Neural progenitor cell (in vitro differentiated cells): ENCODE results near the gene UBR3.

Source experiments
- EZH2 ChIP-seq: fragments of 200-600 bp; sonication (generic); IDR thresholded peaks from 2 replicates; pipeline ENCODE4 v1.6.1; 2017; ENCODE audit warnings: antibody characterized with exemption, mild to moderate bottlenecking, moderate library complexity
- EZH2phosphoT487 ChIP-seq: fragments of 200-600 bp; sonication (generic); IDR thresholded peaks from 2 replicates; pipeline ENCODE4 v1.6.1; 2017; ENCODE audit warnings: antibody characterized with exemption
- TF ChIP-seq, protein P1 (sequence below): fragments of 200-600 bp; sonication (generic); IDR thresholded peaks from 2 replicates; pipeline ENCODE4 v1.5.1; 2017; ENCODE audit warnings: antibody characterized with exemption, mild to moderate bottlenecking

DNA sequence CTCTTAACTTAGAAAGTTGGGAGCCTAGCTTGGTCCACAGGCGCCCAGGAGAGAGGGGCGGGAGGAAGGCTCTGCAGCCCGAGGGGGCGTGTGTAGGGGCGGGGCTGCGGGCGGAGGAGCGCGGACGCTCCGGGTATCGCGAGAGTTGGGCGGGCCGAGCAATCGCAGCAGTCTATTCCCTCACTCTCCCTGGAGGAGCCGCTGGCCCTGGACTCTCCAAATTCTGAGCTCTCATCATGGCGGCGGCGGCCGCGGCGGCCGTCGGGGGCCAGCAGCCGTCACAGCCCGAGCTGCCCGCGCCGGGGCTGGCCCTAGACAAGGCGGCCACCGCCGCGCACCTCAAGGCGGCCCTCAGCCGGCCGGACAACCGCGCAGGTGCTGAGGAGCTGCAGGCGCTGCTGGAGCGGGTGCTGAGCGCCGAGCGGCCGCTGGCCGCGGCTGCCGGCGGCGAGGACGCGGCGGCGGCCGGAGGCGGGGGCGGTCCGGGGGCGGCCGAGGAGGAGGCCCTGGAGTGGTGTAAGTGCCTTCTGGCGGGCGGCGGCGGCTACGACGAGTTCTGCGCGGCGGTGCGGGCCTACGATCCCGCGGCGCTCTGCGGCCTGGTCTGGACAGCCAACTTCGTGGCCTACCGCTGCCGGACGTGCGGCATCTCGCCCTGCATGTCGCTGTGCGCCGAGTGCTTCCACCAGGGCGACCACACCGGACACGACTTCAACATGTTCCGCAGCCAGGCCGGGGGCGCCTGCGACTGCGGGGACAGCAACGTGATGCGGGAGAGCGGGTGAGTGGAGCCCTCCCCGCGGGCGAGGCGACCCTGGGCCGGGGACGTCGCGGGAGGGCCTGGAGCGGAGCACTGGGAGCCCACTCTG lies at the start of gene UBR3:
- TF ChIP-seq, protein P1, sequence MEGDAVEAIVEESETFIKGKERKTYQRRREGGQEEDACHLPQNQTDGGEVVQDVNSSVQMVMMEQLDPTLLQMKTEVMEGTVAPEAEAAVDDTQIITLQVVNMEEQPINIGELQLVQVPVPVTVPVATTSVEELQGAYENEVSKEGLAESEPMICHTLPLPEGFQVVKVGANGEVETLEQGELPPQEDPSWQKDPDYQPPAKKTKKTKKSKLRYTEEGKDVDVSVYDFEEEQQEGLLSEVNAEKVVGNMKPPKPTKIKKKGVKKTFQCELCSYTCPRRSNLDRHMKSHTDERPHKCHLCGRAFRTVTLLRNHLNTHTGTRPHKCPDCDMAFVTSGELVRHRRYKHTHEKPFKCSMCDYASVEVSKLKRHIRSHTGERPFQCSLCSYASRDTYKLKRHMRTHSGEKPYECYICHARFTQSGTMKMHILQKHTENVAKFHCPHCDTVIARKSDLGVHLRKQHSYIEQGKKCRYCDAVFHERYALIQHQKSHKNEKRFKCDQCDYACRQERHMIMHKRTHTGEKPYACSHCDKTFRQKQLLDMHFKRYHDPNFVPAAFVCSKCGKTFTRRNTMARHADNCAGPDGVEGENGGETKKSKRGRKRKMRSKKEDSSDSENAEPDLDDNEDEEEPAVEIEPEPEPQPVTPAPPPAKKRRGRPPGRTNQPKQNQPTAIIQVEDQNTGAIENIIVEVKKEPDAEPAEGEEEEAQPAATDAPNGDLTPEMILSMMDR: no peak
- TF ChIP-seq EZH2: no peak
- TF ChIP-seq EZH2phosphoT487: no peak
